H1 (cell line): Measurements from ENCODE around the gene LDLRAD4. TPM values are rescaled to one million over a fixed set of nuclear protein-coding genes. Genes with fewer than 3 reads are reported as not detected.

Source experiments
- CTCF ChIA-PET: fragments of 300-600 bp; sonication (Branson Sonifier 250); formaldehyde crosslinking; loops from one replicate; lab custom pipeline; 2021; ENCODE audit not compliant: partially characterized antibody; lab: Charles Lee
- POLR2A ChIA-PET: fragments of 300-600 bp; sonication (Branson Sonifier 250); formaldehyde crosslinking; loops from one replicate; lab custom pipeline; 2021; ENCODE audit warnings: inconsistent platforms; ENCODE audit not compliant: partially characterized antibody; lab: Charles Lee
- DNase-seq, 2 experiments: peaks; one replicate each; pipeline versions ENCODE4 v3.0.0 to v3.0.0-alpha.2; 2010 to 2022; ENCODE audit warnings: low spot score in 2 of 2, low read depth in 1 of 2, mixed read lengths in 1 of 2
- FAIRE-seq: peaks from 2 replicates; lab custom pipeline; 2011; peaks lifted over from hg19 to GRCh38; lab: Jason Lieb, UNC
- H2AFZ ChIP-seq: 2 replicates; pipeline ENCODE4 v1.8.1; 2012; ENCODE audit warnings: low read length, inconsistent platforms
- H2AK5ac ChIP-seq: 2 replicates; pipeline ENCODE4 v1.6.1; 2013; ENCODE audit warnings: low read depth, low read length
- H2BK120ac ChIP-seq: replicated peaks from 2 replicates; pipeline ENCODE3; 2013; ENCODE audit warnings: low read depth, low read length, inconsistent platforms
- H2BK12ac ChIP-seq: 2 replicates; pipeline ENCODE4 v1.6.1; 2013; ENCODE audit warnings: low read depth, low read length
- H2BK15ac ChIP-seq: 2 replicates; pipeline ENCODE4 v1.6.1; 2013; ENCODE audit warnings: low read length
- H2BK20ac ChIP-seq: 2 replicates; pipeline ENCODE4 v1.6.1; 2013; ENCODE audit warnings: low read length
- H2BK5ac ChIP-seq: 2 replicates; pipeline ENCODE4 v1.6.1; 2013; ENCODE audit warnings: low read depth, low read length
- H3K14ac ChIP-seq: 2 replicates; pipeline ENCODE4 v1.6.1; 2013; ENCODE audit warnings: inconsistent platforms; ENCODE audit not compliant: insufficient read length
- H3K18ac ChIP-seq: 2 replicates; pipeline ENCODE4 v1.6.1; 2013; ENCODE audit warnings: low read length; ENCODE audit errors: extremely low read depth
- H3K23ac ChIP-seq: 2 replicates; pipeline ENCODE4 v1.6.1; 2013; ENCODE audit warnings: inconsistent platforms; ENCODE audit not compliant: insufficient read length
- H3K23me2 ChIP-seq: 2 replicates; pipeline ENCODE4 v1.6.1; 2013; ENCODE audit warnings: low read depth, low read length
- H3K27ac ChIP-seq: 2 replicates; pipeline ENCODE4 v1.6.1; 2011; ENCODE audit warnings: low read depth, low read length, inconsistent platforms
- H3K27me3 ChIP-seq, 4 experiments: replicated peaks in 1 of 4; 1 replicate in 1 of 4; 2 replicates in 3 of 4; pipeline versions ENCODE4 v1.6.1 to v1.8.1; 2011 to 2013; ENCODE audit warnings: low read length in 3 of 4, mild to moderate bottlenecking in 3 of 4, inconsistent platforms in 2 of 4, mixed read lengths in 2 of 4, moderate library complexity in 1 of 4; ENCODE audit not compliant: control insufficient read depth in 3 of 4, insufficient read depth in 3 of 4; ENCODE audit errors: extremely low read depth in 1 of 4
- H3K36me3 ChIP-seq, 4 experiments: 2 replicates each; pipeline versions ENCODE4 v1.6.1 to v1.8.1; 2011 to 2013; ENCODE audit warnings: mild to moderate bottlenecking in 4 of 4, low read length in 3 of 4, moderate library complexity in 2 of 4, control low read depth in 1 of 4, inconsistent platforms in 1 of 4; ENCODE audit not compliant: insufficient read depth in 4 of 4, control insufficient read depth in 2 of 4
- H3K4ac ChIP-seq: replicated peaks from 2 replicates; pipeline ENCODE3; 2013; ENCODE audit warnings: low read length, low read depth, mixed read lengths, inconsistent platforms; ENCODE audit not compliant: insufficient read length
- H3K4me1 ChIP-seq, 4 experiments: replicated peaks in 1 of 4; 1 replicate in 1 of 4; 2 replicates in 3 of 4; pipeline versions ENCODE4 v1.6.1 to v1.8.1; 2011 to 2013; ENCODE audit warnings: low read length in 3 of 4, inconsistent platforms in 2 of 4, mixed read lengths in 1 of 4; ENCODE audit not compliant: insufficient read depth in 4 of 4, control insufficient read depth in 3 of 4
- H3K4me2 ChIP-seq, 2 experiments: 2 replicates each; pipeline versions ENCODE4 v1.6.1 to v1.8.1; 2011 to 2013; ENCODE audit warnings: low read depth in 2 of 2, low read length in 2 of 2, control low read depth in 1 of 2, inconsistent platforms in 1 of 2, mild to moderate bottlenecking in 1 of 2; ENCODE audit not compliant: insufficient read depth in 1 of 2
- H3K4me3 ChIP-seq, 4 experiments: fragments of 200-600, 300-600 bp in 1 of 4; sonication (generic), shearing (Covaris generic), sonication (Bioruptor Twin) in 1 of 4; 2 replicates each; pipeline versions ENCODE4 v1.5.1 to v1.8.1; 2011 to 2016; ENCODE audit warnings: low read length in 4 of 4, low read depth in 3 of 4, control low read depth in 2 of 4, inconsistent platforms in 2 of 4, mild to moderate bottlenecking in 2 of 4, mixed read lengths in 1 of 4, moderate library complexity in 1 of 4; ENCODE audit not compliant: insufficient read depth in 2 of 4; ENCODE audit errors: extremely low read depth in 1 of 4
- H3K56ac ChIP-seq: replicated peaks from 2 replicates; pipeline ENCODE3; 2013; ENCODE audit warnings: low read depth, mild to moderate bottlenecking, mixed read lengths, low read length, inconsistent platforms; ENCODE audit not compliant: insufficient read length
- H3K79me1 ChIP-seq: 2 replicates; pipeline ENCODE4 v1.6.1; 2013; ENCODE audit warnings: low read depth, low read length, control low read depth
- H3K79me2 ChIP-seq, 2 experiments: 2 replicates each; pipeline versions ENCODE4 v1.6.1 to v1.8.1; 2012 to 2013; ENCODE audit warnings: low read length in 2 of 2, mild to moderate bottlenecking in 2 of 2, inconsistent platforms in 1 of 2; ENCODE audit not compliant: insufficient read depth in 2 of 2, control insufficient read depth in 1 of 2
- H3K9ac ChIP-seq, 4 experiments: replicated peaks in 1 of 4; 1 replicate in 1 of 4; 2 replicates in 3 of 4; pipeline versions ENCODE4 v1.6.1 to v1.8.1; 2011 to 2013; ENCODE audit warnings: low read depth in 3 of 4, low read length in 3 of 4, control low read depth in 2 of 4, mild to moderate bottlenecking in 2 of 4, moderate library complexity in 2 of 4, inconsistent platforms in 1 of 4; ENCODE audit errors: extremely low read depth in 1 of 4
- H3K9me3 ChIP-seq, 2 experiments: 2 replicates each; pipeline versions ENCODE4 v1.6.1 to v1.8.1; 2012 to 2013; ENCODE audit warnings: mild to moderate bottlenecking in 2 of 2, moderate library complexity in 2 of 2, control low read depth in 1 of 2, inconsistent platforms in 1 of 2, low read depth in 1 of 2, low read length in 1 of 2, mixed read lengths in 1 of 2; ENCODE audit not compliant: insufficient read depth in 2 of 2
- H4K20me1 ChIP-seq, 2 experiments: replicated peaks in 1 of 2; 2 replicates each; pipeline versions ENCODE3 to v1.8.1; 2011 to 2013; ENCODE audit warnings: inconsistent platforms in 2 of 2, low read length in 2 of 2, mild to moderate bottlenecking in 1 of 2; ENCODE audit not compliant: insufficient read depth in 2 of 2, control insufficient read depth in 1 of 2
- H4K5ac ChIP-seq: 2 replicates; pipeline ENCODE4 v1.6.1; 2013; ENCODE audit warnings: low read length, low read depth, mixed read lengths, inconsistent platforms; ENCODE audit not compliant: insufficient read length
- H4K8ac ChIP-seq: 2 replicates; pipeline ENCODE4 v1.8.0; 2013; ENCODE audit warnings: mild to moderate bottlenecking, moderate library complexity, low read length, inconsistent platforms; ENCODE audit not compliant: insufficient read depth; ENCODE audit errors: extremely low read depth
- H4K91ac ChIP-seq: replicated peaks from 2 replicates; pipeline ENCODE3; 2013; ENCODE audit warnings: low read length, mixed read lengths, inconsistent platforms; ENCODE audit not compliant: insufficient read length
- ATF3 ChIP-seq: IDR thresholded peaks from 2 replicates; pipeline ENCODE4 v1.6.1; 2011; ENCODE audit warnings: low read depth, mild to moderate bottlenecking, low read length; ENCODE audit not compliant: insufficient read depth
- BACH1 ChIP-seq: IDR thresholded peaks from 2 replicates; pipeline ENCODE4 v1.6.1; 2012; ENCODE audit warnings: low read length, improper control_type of control experiment
- CBX8 ChIP-seq: fragments of 300-800, 300-1000 bp; sonication (generic); IDR thresholded peaks from 2 replicates; pipeline ENCODE4 v1.7.1; 2016; ENCODE audit warnings: low read depth, low read length, borderline replicate concordance
- RFX5 ChIP-seq: IDR thresholded peaks from 2 replicates; pipeline ENCODE4 v1.6.1; 2011; ENCODE audit warnings: low read depth, low read length, improper control_type of control experiment, borderline replicate concordance
- WGBS, 2 experiments: shearing (Covaris generic) in 1 of 2; methylation state at CpG; one replicate each; pipeline versions ENCODE4 v1.1.6 to v1.1.7; 2013 to 2015; ENCODE audit warnings: low lambda C conversion rate in 2 of 2, mixed read lengths in 2 of 2, inconsistent platforms in 1 of 2, low coverage in 1 of 2, missing lambda C conversion rate in 1 of 2; ENCODE audit not compliant: insufficient replicate concordance in 2 of 2, insufficient coverage in 1 of 2, insufficient read length in 1 of 2; ENCODE audit errors: extremely low coverage in 1 of 2, missing lambda C conversion rate in 1 of 2; 5-methylcytosine and 5-hydroxymethylcytosine counted together
- polyA plus RNA-seq, 7 experiments: library from polyadenylated mRNA; depleted of rRNA in 3 of 7; stranded (reverse) in 5 of 7; unstranded in 2 of 7; fragments of >200 nt in 5 of 7; fragments of 200-250 nt in 2 of 7; gene quantifications; 1 replicate in 5 of 7; 2 replicates in 1 of 7; 4 replicates in 1 of 7; pipeline versions ENCODE4 v1.2.1 to v1.2.3, GENCODE V29; 2011 to 2013; ENCODE audit warnings: missing spikeins in 2 of 7, mixed read lengths in 2 of 7
- total RNA-seq: library from RNA; stranded (reverse); fragmentation: NEBNext Ultra II Directional; extraction: Animal tissue kit (Norgen Biotek cat#: 25700); gene quantifications from 2 replicates; pipeline ENCODE4 v1.2.1, GENCODE V29; 2021

The LDLRAD4 gene
- total and polyA plus RNA-seq, 2 of the 8 experiments (the other 6 are each of a cell fraction or from before 2014, with no cell fraction given) = 0.77 to 1.4 TPM

- no peaks in the 10 kb centered on the region for H3K23me2 ChIP-seq
- no peak overlapping the region for H3K4me2 ChIP-seq
- 90% methylated on average over 8 of the region's 8 CpGs; no CpG with 5 or more reads in 1 of the 2 experiments for WGBS, 2 experiments
- H3K4me3 ChIP-seq = no peak overlapping the region
- no peak overlapping the region for H3K27ac ChIP-seq
- no peak overlapping the region for H3K23ac ChIP-seq
- H3K79me1 ChIP-seq = no peaks in the 10 kb centered on the region
- H4K91ac ChIP-seq = no peak overlapping the region
- H3K36me3 ChIP-seq = peaks cover 0 to 3% (median 1%) of the 10 kb centered on the region in 4 experiments; a peak in 3 of 8 replicates
- no peak overlapping the region for H4K8ac ChIP-seq
- DNase-seq = no peak
- no peaks in the 10 kb centered on the region for H3K9me3 ChIP-seq
- H2BK20ac ChIP-seq = no peak overlapping the region
- H4K20me1 ChIP-seq = no peaks in the 10 kb centered on the region
- H2AK5ac ChIP-seq = no peak overlapping the region
- no peaks in the 10 kb centered on the region for H3K4me1 ChIP-seq
- H3K18ac ChIP-seq = no peak overlapping the region
- H4K5ac ChIP-seq = no peak overlapping the region
- no peak overlapping the region for H3K14ac ChIP-seq
- FAIRE-seq = no peak
- H3K79me2 ChIP-seq = no peaks in the 10 kb centered on the region
- H3K56ac ChIP-seq = no peak overlapping the region
- no peak overlapping the region for H2AFZ ChIP-seq
- no peak overlapping the region for H2BK15ac ChIP-seq
- no peak overlapping the region for H3K9ac ChIP-seq
- no peak overlapping the region for H2BK5ac ChIP-seq
- H3K27me3 ChIP-seq = no peaks in the 10 kb centered on the region
- ChIA-PET CTCF (no interaction called here), POLR2A (no interaction called here)
- no peak overlapping the region for H2BK120ac ChIP-seq
- no peak overlapping the region for H2BK12ac ChIP-seq
- H3K4ac ChIP-seq = no peak overlapping the region
- TF ChIP-seq CBX8 = no peak
- no peak for TF ChIP-seq BACH1
- TF ChIP-seq RFX5 = no peak
- no peak for TF ChIP-seq ATF3
Measured at GRCh38 chr18:13661051-13661778, 442.7 kb downstream of the LDLRAD4 start.
